ENCODE results near the gene CCDC171.

DNA sequence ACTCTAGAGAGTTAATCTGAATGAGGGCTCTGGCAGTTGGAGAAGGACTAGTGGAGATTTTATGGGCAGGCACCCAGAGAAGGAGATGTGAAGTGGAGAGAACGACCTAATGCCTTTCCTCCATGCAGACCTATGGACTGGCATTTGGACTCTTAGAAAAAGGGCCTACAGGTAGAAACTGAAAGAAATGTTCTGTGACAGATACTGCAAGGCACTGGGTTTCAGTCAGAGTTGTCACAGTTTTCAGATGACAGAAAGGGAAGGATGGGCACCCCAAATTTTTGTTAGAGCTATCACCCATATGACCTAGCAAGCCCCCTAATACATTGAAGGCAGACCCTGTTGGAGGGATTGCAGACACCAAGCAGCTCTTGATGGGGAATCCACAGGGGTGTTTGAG, 406.8 kb downstream of the CCDC171 start:
- no peak for TF ChIP-seq POLR2AphosphoS5 (IDR thresholded peaks at IDR 0.05; ENCODE audit: low read depth)
- TF ChIP-seq, protein P1, sequence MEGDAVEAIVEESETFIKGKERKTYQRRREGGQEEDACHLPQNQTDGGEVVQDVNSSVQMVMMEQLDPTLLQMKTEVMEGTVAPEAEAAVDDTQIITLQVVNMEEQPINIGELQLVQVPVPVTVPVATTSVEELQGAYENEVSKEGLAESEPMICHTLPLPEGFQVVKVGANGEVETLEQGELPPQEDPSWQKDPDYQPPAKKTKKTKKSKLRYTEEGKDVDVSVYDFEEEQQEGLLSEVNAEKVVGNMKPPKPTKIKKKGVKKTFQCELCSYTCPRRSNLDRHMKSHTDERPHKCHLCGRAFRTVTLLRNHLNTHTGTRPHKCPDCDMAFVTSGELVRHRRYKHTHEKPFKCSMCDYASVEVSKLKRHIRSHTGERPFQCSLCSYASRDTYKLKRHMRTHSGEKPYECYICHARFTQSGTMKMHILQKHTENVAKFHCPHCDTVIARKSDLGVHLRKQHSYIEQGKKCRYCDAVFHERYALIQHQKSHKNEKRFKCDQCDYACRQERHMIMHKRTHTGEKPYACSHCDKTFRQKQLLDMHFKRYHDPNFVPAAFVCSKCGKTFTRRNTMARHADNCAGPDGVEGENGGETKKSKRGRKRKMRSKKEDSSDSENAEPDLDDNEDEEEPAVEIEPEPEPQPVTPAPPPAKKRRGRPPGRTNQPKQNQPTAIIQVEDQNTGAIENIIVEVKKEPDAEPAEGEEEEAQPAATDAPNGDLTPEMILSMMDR (IDR thresholded peaks at IDR 0.05; ENCODE audit: insufficient read depth, low read length), result no peak

All from HL-60 (cell line).